Activated naive CD4-positive, alpha-beta T cell treated with anti-CD3 and anti-CD28 coated beads, Interleukin-2, amount 50 U/mL, for 16 hours (primary cell): ENCODE measurements around the gene SLC2A11.
"Not testable (repeated sequence)": the region's sequence is repeated elsewhere in the genome, so short reads cannot be mapped to it uniquely, and the experiment has no call there.

ENCODE experiments used
- DNase-seq: peaks from one replicate; pipeline ENCODE4 v3.0.0-alpha.2; 2020

Gene SLC2A11

GRCh38 chr22:23909296-23909898 is 51.7 kb downstream of the SLC2A11 start:
- no peak for DNase-seq

GRCh38 chr22:23910496-23911190 is 53.0 kb downstream of the SLC2A11 start:
- no peak for DNase-seq

GRCh38 chr22:23911318-23911980 is 53.8 kb downstream of the SLC2A11 start:
- no peak for DNase-seq

- no peak for DNase-seq
Observed at GRCh38 chr22:23912293-23912903, 54.7 kb downstream of the SLC2A11 start.

GRCh38 chr22:23913306-23913660 is 55.6 kb downstream of the SLC2A11 start:
- DNase-seq, result peak; percentile 33

GRCh38 chr22:23913661-23914353 is 56.1 kb downstream of the SLC2A11 start:
- DNase-seq, result peak; percentile 100

- DNase-seq, result no peak
Observed at GRCh38 chr22:23915290-23915689, 57.6 kb downstream of the SLC2A11 start.

- DNase-seq, result not testable (repeated sequence)
Observed at GRCh38 chr22:23920267-23920611, 62.6 kb downstream of the SLC2A11 start.

GRCh38 chr22:23921586-23922201 is 64.0 kb downstream of the SLC2A11 start:
- not testable (repeated sequence) for DNase-seq

GRCh38 chr22:23922921-23923320 is 65.2 kb downstream of the SLC2A11 start:
- no peak for DNase-seq

GRCh38 chr22:23925020-23925606 is 67.4 kb downstream of the SLC2A11 start:
- DNase-seq, result no peak

- DNase-seq, result no peak
Observed at GRCh38 chr22:23926561-23926960, 68.9 kb downstream of the SLC2A11 start.
